Parathyroid adenoma (tissue), 2 donors: Measurements from ENCODE around the gene BSN.

Source experiments
- H2AFZ ChIP-seq: fragments of 300-600 bp; sonication (generic); one replicate; pipeline ENCODE4 v1.7.0; 2017; ENCODE audit warnings: antibody characterized with exemption, mild to moderate bottlenecking
- H3K27ac ChIP-seq: fragments of 300-600 bp; sonication (generic); one replicate; pipeline ENCODE4 v1.7.0; 2017
- H3K27me3 ChIP-seq: fragments of 300-600 bp; sonication (generic); one replicate; pipeline ENCODE4 v1.7.0; 2017; ENCODE audit warnings: low read length; ENCODE audit not compliant: control insufficient read depth, insufficient read depth
- H3K36me3 ChIP-seq: fragments of 300-600 bp; sonication (generic); one replicate; pipeline ENCODE4 v1.7.0; 2017; ENCODE audit warnings: low read length; ENCODE audit not compliant: control insufficient read depth, insufficient read depth
- H3K4me1 ChIP-seq: fragments of 300-600 bp; sonication (generic); one replicate; pipeline ENCODE4 v1.7.0; 2017; ENCODE audit warnings: control low read depth
- H3K4me2 ChIP-seq: fragments of 300-600 bp; sonication (generic); one replicate; pipeline ENCODE4 v1.7.0; 2017; ENCODE audit warnings: low read length
- H3K4me3 ChIP-seq: fragments of 300-600 bp; sonication (generic); one replicate; pipeline ENCODE4 v1.7.0; 2017; ENCODE audit warnings: low read depth, low read length
- H3K79me2 ChIP-seq: fragments of 300-600 bp; sonication (generic); one replicate; pipeline ENCODE4 v1.7.0; 2017; ENCODE audit warnings: control low read depth
- H3K9ac ChIP-seq: fragments of 300-600 bp; sonication (generic); one replicate; pipeline ENCODE4 v1.7.0; 2017; ENCODE audit warnings: mild to moderate bottlenecking
- H3K9me3 ChIP-seq: fragments of 300-600 bp; sonication (generic); one replicate; pipeline ENCODE4 v1.7.0; 2017; ENCODE audit warnings: low read length; ENCODE audit not compliant: control insufficient read depth
- CTCF ChIP-seq: fragments of 300-600 bp; sonication (generic); IDR thresholded peaks from one replicate; pipeline ENCODE4 v1.7.0; 2017; ENCODE audit warnings: antibody characterized with exemption, mild to moderate bottlenecking
- donor health status: primary hyperparathyroidism.

Gene BSN

GRCh38 chr3:49648354-49649019 lies 94.2 kb downstream of the BSN start:
- Histone ChIP-seq H3K9me3 (no peaks in the 10 kb centered on the region), H3K4me2 (no peak overlapping the region), H2AFZ (no peak overlapping the region), H3K79me2 (no peaks in the 10 kb centered on the region), H3K9ac (no peak overlapping the region), H3K27me3 (no peaks in the 10 kb centered on the region), H3K4me1 (peaks cover 7% of the 10 kb centered on the region), H3K4me3 (no peak overlapping the region), H3K27ac (no peak overlapping the region), H3K36me3 (no peaks in the 10 kb centered on the region)
- no peak for TF ChIP-seq CTCF

- TF ChIP-seq CTCF = no peak
- Histone ChIP-seq H3K27me3 (no peaks in the 10 kb centered on the region), H3K9me3 (no peaks in the 10 kb centered on the region), H3K27ac (no peak overlapping the region), H3K4me2 (no peak overlapping the region), H3K4me1 (peaks cover 7% of the 10 kb centered on the region), H3K9ac (no peak overlapping the region), H3K79me2 (no peaks in the 10 kb centered on the region), H3K4me3 (no peak overlapping the region), H3K36me3 (no peaks in the 10 kb centered on the region), H2AFZ (no peak overlapping the region)
Measured at GRCh38 chr3:49649576-49649975, 95.3 kb downstream of the BSN start.

GRCh38 chr3:49650177-49650576 lies 95.9 kb downstream of the BSN start:
- Histone ChIP-seq H3K36me3 (no peaks in the 10 kb centered on the region), H3K27me3 (no peaks in the 10 kb centered on the region), H3K27ac (no peak overlapping the region), H3K9me3 (no peaks in the 10 kb centered on the region), H2AFZ (no peak overlapping the region), H3K9ac (no peak overlapping the region), H3K4me2 (no peak overlapping the region), H3K4me1 (peaks cover 7% of the 10 kb centered on the region), H3K79me2 (no peaks in the 10 kb centered on the region), H3K4me3 (no peak overlapping the region)
- TF ChIP-seq CTCF = no peak

- no peaks in the 10 kb centered on the region for H3K9me3 ChIP-seq
- no peak for TF ChIP-seq CTCF
Measured at GRCh38 chr3:49650637-49651036, 96.4 kb downstream of the BSN start.

More at GRCh38 chr3:49650637-49651036, 96.4 kb downstream of the BSN start:
- peaks cover 7% of the 10 kb centered on the region for H3K4me1 ChIP-seq
- no peaks in the 10 kb centered on the region for H3K79me2 ChIP-seq
- no peak overlapping the region for H3K4me2 ChIP-seq
- no peaks in the 10 kb centered on the region for H3K36me3 ChIP-seq
- H3K4me3 ChIP-seq = no peak overlapping the region
- H3K27ac ChIP-seq = no peak overlapping the region
- H3K27me3 ChIP-seq = no peaks in the 10 kb centered on the region
- H2AFZ ChIP-seq = no peak overlapping the region
- H3K9ac ChIP-seq = no peak overlapping the region
